ENCODE data around the gene LGR5. TPM values are rescaled to one million over a fixed set of nuclear protein-coding genes. Genes with fewer than 3 reads are reported as not detected.
"Not testable (repeated sequence)": the region's sequence is repeated elsewhere in the genome, so short reads cannot be mapped to it uniquely, and the experiment has no call there.

LGR5 gene
- total RNA-seq, 4 donors from 2014 or later, result under 0.01 to 34.5 (median 0.43) TPM

- H3K4me1 ChIP-seq, result no peaks in the 10 kb centered on the region
- H3K36me3 ChIP-seq, result no peaks in the 10 kb centered on the region
- TF ChIP-seq POLR2A (IDR thresholded peaks at IDR 0.05), result no peak
- TF ChIP-seq, protein P1, sequence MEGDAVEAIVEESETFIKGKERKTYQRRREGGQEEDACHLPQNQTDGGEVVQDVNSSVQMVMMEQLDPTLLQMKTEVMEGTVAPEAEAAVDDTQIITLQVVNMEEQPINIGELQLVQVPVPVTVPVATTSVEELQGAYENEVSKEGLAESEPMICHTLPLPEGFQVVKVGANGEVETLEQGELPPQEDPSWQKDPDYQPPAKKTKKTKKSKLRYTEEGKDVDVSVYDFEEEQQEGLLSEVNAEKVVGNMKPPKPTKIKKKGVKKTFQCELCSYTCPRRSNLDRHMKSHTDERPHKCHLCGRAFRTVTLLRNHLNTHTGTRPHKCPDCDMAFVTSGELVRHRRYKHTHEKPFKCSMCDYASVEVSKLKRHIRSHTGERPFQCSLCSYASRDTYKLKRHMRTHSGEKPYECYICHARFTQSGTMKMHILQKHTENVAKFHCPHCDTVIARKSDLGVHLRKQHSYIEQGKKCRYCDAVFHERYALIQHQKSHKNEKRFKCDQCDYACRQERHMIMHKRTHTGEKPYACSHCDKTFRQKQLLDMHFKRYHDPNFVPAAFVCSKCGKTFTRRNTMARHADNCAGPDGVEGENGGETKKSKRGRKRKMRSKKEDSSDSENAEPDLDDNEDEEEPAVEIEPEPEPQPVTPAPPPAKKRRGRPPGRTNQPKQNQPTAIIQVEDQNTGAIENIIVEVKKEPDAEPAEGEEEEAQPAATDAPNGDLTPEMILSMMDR (IDR thresholded peaks at IDR 0.05), result no peak
- no peaks in the 10 kb centered on the region for H3K27me3 ChIP-seq
- H3K4me3 ChIP-seq, result no peak overlapping the region
- no peak for DNase-seq
- no peaks in the 10 kb centered on the region for H3K9me3 ChIP-seq
- H3K27ac ChIP-seq, result no peak overlapping the region
- intact Hi-C loops (cut with DNase I; ENCODE audit: low total_unique reads), result no loop called here
Measured at GRCh38 chr12:71546322-71546861, 106.8 kb downstream of the LGR5 start.

GRCh38 chr12:71548893-71549292 lies 109.3 kb downstream of the LGR5 start:
- Histone ChIP-seq H3K27me3 (no peaks in the 10 kb centered on the region), H3K4me3 (no peak overlapping the region), H3K4me1 (no peaks in the 10 kb centered on the region), H3K36me3 (no peaks in the 10 kb centered on the region), H3K27ac (no peak overlapping the region), H3K9me3 (no peaks in the 10 kb centered on the region)
- TF ChIP-seq POLR2A (IDR thresholded peaks at IDR 0.05), result no peak
- TF ChIP-seq, protein P1 (IDR thresholded peaks at IDR 0.05), result no peak
- no peak for DNase-seq
- intact Hi-C loops (cut with DNase I; ENCODE audit: low total_unique reads), result no loop called here

GRCh38 chr12:71551529-71551928 lies 111.9 kb downstream of the LGR5 start:
- H3K36me3 ChIP-seq, result no peaks in the 10 kb centered on the region
- intact Hi-C loops (cut with DNase I; ENCODE audit: low total_unique reads), result no loop called here
- no peaks in the 10 kb centered on the region for H3K4me1 ChIP-seq
- DNase-seq, result no peak
- no peaks in the 10 kb centered on the region for H3K27me3 ChIP-seq
- TF ChIP-seq, protein P1 (IDR thresholded peaks at IDR 0.05), result peak in 1 of 4 experiments; percentile 11
- no peak for TF ChIP-seq POLR2A (IDR thresholded peaks at IDR 0.05)
- H3K27ac ChIP-seq, result no peak overlapping the region
- no peaks in the 10 kb centered on the region for H3K9me3 ChIP-seq
- no peak overlapping the region for H3K4me3 ChIP-seq

GRCh38 chr12:71552728-71553501 lies 113.3 kb downstream of the LGR5 start:
- Histone ChIP-seq H3K4me3 (no peak overlapping the region), H3K27ac (no peak overlapping the region), H3K4me1 (no peaks in the 10 kb centered on the region), H3K36me3 (no peaks in the 10 kb centered on the region), H3K9me3 (no peaks in the 10 kb centered on the region), H3K27me3 (no peaks in the 10 kb centered on the region)
- no peak for DNase-seq
- intact Hi-C loops (cut with DNase I; ENCODE audit: low total_unique reads), result no loop called here
- TF ChIP-seq POLR2A (IDR thresholded peaks at IDR 0.05), result no peak
- TF ChIP-seq, protein P1 (IDR thresholded peaks at IDR 0.05), result no peak

DNA sequence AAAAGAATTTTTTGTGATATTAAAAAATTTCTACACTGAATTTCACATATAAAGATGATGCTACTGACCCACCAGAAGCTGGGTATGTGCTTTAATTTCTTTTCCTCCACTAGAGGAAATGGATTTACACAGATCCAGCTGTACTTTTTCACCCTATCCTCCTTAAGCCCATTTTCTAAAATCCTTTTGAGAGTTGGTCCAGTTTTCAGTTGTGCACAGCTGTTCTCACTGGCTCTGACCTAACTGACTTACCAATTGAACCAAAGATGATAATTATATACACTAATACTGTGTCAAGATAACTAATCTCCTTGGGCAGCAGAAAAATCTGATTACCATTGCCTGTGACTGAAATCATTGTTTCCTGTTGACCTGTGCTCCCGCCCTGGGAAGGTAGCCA lies 115.6 kb downstream of the LGR5 start:
- intact Hi-C loops (cut with DNase I; ENCODE audit: low total_unique reads), result no loop called here
- no peaks in the 10 kb centered on the region for H3K36me3 ChIP-seq
- TF ChIP-seq, protein P1 (IDR thresholded peaks at IDR 0.05), result no peak
- no peak for TF ChIP-seq POLR2A (IDR thresholded peaks at IDR 0.05)
- no peaks in the 10 kb centered on the region for H3K27me3 ChIP-seq
- no peak overlapping the region for H3K27ac ChIP-seq
- no peaks in the 10 kb centered on the region for H3K4me1 ChIP-seq
- no peak overlapping the region for H3K4me3 ChIP-seq
- H3K9me3 ChIP-seq, result no peaks in the 10 kb centered on the region
- DNase-seq, result no peak

DNA sequence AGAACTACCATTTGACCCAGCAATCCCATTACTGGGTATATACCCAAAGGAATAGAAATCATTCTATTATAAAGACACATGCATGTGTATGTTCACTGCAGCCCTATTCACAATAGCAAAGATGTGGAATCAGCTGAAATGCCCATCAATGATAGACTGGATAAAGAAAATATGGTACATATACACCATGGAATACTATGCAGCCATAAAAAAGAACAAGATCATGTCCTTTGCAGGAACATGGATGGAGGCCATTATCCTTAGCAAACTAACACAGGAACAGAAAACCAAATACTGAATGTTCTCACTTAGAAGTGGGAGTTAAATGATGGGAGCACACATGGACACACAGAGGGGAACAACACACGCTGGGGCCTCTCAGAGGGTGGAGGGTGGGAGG lies 116.2 kb downstream of the LGR5 start:
- intact Hi-C loops (cut with DNase I; ENCODE audit: low total_unique reads), result not testable (repeated sequence)

More for the DNA sequence above, 116.2 kb downstream of the LGR5 start:
- not testable (repeated sequence) for H3K4me3 ChIP-seq, H3K36me3 ChIP-seq, H3K9me3 ChIP-seq, H3K4me1 ChIP-seq, H3K27ac ChIP-seq, H3K27me3 ChIP-seq, DNase-seq

Data from uterus (tissue), 4 donors.